Fibroblast of lung (primary cell): Measurements from ENCODE around the gene DPP4. TPM values are rescaled to one million over a fixed set of nuclear protein-coding genes. Genes with fewer than 3 reads are reported as not detected.

ENCODE experiments used
- DNase-seq, 2 donors: peaks; one replicate each; pipeline versions ENCODE4 v3.0.0 to v3.0.0-alpha.2; 2010; ENCODE audit warnings: low read depth in 2 of 2
- H2AFZ ChIP-seq: 2 replicates; pipeline ENCODE4 v1.5.1; 2012; ENCODE audit warnings: low read length, control low read depth, inconsistent platforms
- H3K27ac ChIP-seq: 2 replicates; pipeline ENCODE4 v1.5.1; 2011; ENCODE audit warnings: low read length, control low read depth; ENCODE audit not compliant: insufficient read depth
- H3K27me3 ChIP-seq: 2 replicates; pipeline ENCODE4 v1.5.1; 2011; ENCODE audit warnings: mild to moderate bottlenecking, low read length; ENCODE audit not compliant: control insufficient read depth, insufficient read depth
- H3K36me3 ChIP-seq: 2 replicates; pipeline ENCODE4 v1.5.1; 2011; ENCODE audit warnings: low read length; ENCODE audit not compliant: control insufficient read depth, insufficient read depth
- H3K4me1 ChIP-seq: 2 replicates; pipeline ENCODE4 v1.5.1; 2011; ENCODE audit warnings: low read length; ENCODE audit not compliant: control insufficient read depth, insufficient read depth; ENCODE audit errors: extremely low read depth
- H3K4me2 ChIP-seq: 2 replicates; pipeline ENCODE4 v1.5.1; 2011; ENCODE audit warnings: low read length, control low read depth; ENCODE audit not compliant: insufficient read depth; ENCODE audit errors: extremely low read depth
- H3K4me3 ChIP-seq, 4 experiments: fragments of 200-600 bp in 1 of 4; sonication (generic) in 1 of 4; replicated peaks in 1 of 4; 2 replicates each; pipeline ENCODE4 v1.5.1; 2011 to 2016; ENCODE audit warnings: low read length in 4 of 4, low read depth in 3 of 4, mild to moderate bottlenecking in 3 of 4, control low read depth in 2 of 4, inconsistent platforms in 1 of 4, mixed read lengths in 1 of 4; ENCODE audit not compliant: insufficient read depth in 1 of 4; ENCODE audit errors: control extremely low read depth in 1 of 4
- H3K79me2 ChIP-seq: 2 replicates; pipeline ENCODE4 v1.5.1; 2012; ENCODE audit warnings: mild to moderate bottlenecking, low read length, inconsistent platforms; ENCODE audit not compliant: control insufficient read depth, insufficient read depth
- H3K9ac ChIP-seq: 2 replicates; pipeline ENCODE4 v1.5.1; 2011; ENCODE audit warnings: mild to moderate bottlenecking, low read length, control low read depth; ENCODE audit not compliant: insufficient read depth
- H3K9me3 ChIP-seq: 2 replicates; pipeline ENCODE4 v1.5.1; 2012; ENCODE audit warnings: low read depth, low read length; ENCODE audit not compliant: control insufficient read depth, insufficient read depth
- H4K20me1 ChIP-seq: 2 replicates; pipeline ENCODE4 v1.5.1; 2011; ENCODE audit warnings: low read length; ENCODE audit not compliant: control insufficient read depth, insufficient read depth; ENCODE audit errors: extremely low read depth
- EZH2 ChIP-seq: IDR thresholded peaks from 2 replicates; pipeline ENCODE4 v1.5.1; 2012; ENCODE audit warnings: low read length, control low read depth, mild to moderate bottlenecking; ENCODE audit errors: missing control alignments
- polyA plus RNA-seq, 2 donors: library from polyadenylated mRNA; depleted of rRNA in 1 of 2; stranded (reverse) in 1 of 2; unstranded in 1 of 2; fragments of >200 nt; gene quantifications; 2 replicates each; pipeline ENCODE4 v1.2.1, GENCODE V29; 2011 to 2012; ENCODE audit warnings: missing spikeins in 1 of 2
- total RNA-seq: library from RNA; depleted of rRNA; stranded (reverse); fragments of >200 nt; gene quantifications from 2 replicates; pipeline ENCODE4 v1.2.1, GENCODE V29; 2014
- TF ChIP-seq, protein P1 (sequence below), 2 donors: IDR thresholded peaks in 1 of 2; conservative IDR thresholded peaks in 1 of 2; 1 replicate in 1 of 2; 2 replicates in 1 of 2; pipeline ENCODE4 v1.5.1; 2011 to 2012; ENCODE audit warnings: low read length in 2 of 2, control low read depth in 1 of 2, inconsistent platforms in 1 of 2, low read depth in 1 of 2, mild to moderate bottlenecking in 1 of 2

The DPP4 gene
- total and polyA plus RNA-seq, 2 donors (not counting 1 experiment from before 2014, with no cell fraction given): 58.1 to 297 TPM

DNA sequence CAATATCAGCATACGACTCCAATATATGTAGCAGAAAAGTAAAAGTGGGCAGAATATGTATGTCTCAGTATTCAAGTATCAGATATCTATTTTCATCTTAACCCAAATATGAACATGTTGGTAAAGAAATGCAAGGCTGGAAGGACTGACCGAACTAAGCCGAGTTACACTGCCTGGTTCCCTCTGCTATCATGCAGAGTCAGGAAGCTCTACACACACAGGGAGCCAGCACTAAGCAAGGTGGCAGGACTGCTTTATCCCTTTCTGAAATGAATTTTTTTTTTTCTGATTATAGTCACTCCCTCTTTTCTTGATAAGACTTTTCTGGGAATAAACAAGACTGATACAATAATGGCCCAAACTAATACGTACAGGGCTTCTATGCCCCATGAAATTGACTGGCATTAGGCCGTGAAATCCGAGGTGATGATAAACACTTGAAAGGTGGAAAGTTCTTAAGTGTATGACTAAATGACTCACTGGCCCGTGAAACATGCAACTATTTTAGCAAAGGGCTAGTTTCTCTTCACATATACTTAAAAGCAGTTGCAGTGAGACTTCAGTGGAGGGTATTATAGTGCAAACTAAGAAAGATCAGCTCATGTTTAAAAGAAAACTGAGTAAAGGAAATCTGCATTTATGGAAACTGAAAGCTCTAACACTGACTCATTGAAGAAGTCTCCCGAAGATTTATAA lies 14.9 kb downstream of the DPP4 start:
- Histone ChIP-seq H3K27me3 (no peaks in the 10 kb centered on the region), H3K4me1 (no peaks in the 10 kb centered on the region), H4K20me1 (no peaks in the 10 kb centered on the region), H3K79me2 (no peaks in the 10 kb centered on the region), H3K4me3 (no peak overlapping the region), H3K9ac (no peak overlapping the region), H3K36me3 (no peaks in the 10 kb centered on the region), H3K4me2 (no peak overlapping the region), H3K9me3 (no peaks in the 10 kb centered on the region), H3K27ac (no peak overlapping the region), H2AFZ (no peak overlapping the region)
- TF ChIP-seq, protein P1, sequence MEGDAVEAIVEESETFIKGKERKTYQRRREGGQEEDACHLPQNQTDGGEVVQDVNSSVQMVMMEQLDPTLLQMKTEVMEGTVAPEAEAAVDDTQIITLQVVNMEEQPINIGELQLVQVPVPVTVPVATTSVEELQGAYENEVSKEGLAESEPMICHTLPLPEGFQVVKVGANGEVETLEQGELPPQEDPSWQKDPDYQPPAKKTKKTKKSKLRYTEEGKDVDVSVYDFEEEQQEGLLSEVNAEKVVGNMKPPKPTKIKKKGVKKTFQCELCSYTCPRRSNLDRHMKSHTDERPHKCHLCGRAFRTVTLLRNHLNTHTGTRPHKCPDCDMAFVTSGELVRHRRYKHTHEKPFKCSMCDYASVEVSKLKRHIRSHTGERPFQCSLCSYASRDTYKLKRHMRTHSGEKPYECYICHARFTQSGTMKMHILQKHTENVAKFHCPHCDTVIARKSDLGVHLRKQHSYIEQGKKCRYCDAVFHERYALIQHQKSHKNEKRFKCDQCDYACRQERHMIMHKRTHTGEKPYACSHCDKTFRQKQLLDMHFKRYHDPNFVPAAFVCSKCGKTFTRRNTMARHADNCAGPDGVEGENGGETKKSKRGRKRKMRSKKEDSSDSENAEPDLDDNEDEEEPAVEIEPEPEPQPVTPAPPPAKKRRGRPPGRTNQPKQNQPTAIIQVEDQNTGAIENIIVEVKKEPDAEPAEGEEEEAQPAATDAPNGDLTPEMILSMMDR (conservative IDR thresholded peaks at IDR 0.05 in 1 of 2, IDR thresholded peaks at IDR 0.05 in 1 of 2; ENCODE audit: low read depth in 1 of 2, low read length in 2 of 2): no peak
- no peak for TF ChIP-seq EZH2
- DNase-seq: peak in 1 of 2 donors; percentile 63

DNA sequence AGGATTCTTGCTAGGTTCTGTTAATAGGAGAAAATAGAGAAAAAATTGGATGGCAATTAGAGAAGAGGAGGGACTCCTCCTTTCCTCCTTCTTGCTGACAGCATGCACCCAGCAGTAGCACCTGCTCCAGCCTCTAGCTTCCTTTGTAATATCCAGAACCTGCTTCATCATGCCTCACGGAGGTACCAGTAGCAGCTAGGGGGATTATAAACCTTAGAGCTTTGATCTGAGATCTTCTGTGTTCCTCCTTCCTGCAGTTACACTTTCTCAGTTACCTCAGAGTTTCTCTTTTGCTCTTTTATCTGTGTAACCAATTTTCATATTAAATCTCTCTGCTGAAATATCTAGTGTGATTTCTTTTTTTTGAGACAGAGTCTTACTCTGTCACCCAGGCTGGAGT lies 16.6 kb downstream of the DPP4 start:
- no peak overlapping the region for H3K4me3 ChIP-seq
- DNase-seq: no peak
- no peaks in the 10 kb centered on the region for H3K36me3 ChIP-seq
- no peaks in the 10 kb centered on the region for H4K20me1 ChIP-seq
- TF ChIP-seq, protein P1 (conservative IDR thresholded peaks at IDR 0.05 in 1 of 2, IDR thresholded peaks at IDR 0.05 in 1 of 2; ENCODE audit: low read depth in 1 of 2, low read length in 2 of 2): no peak
- no peak for TF ChIP-seq EZH2
- H3K4me2 ChIP-seq: no peak overlapping the region
- H3K9ac ChIP-seq: no peak overlapping the region
- no peaks in the 10 kb centered on the region for H3K27me3 ChIP-seq
- H3K4me1 ChIP-seq: no peaks in the 10 kb centered on the region
- H2AFZ ChIP-seq: no peak overlapping the region
- H3K9me3 ChIP-seq: no peaks in the 10 kb centered on the region
- no peak overlapping the region for H3K27ac ChIP-seq
- no peaks in the 10 kb centered on the region for H3K79me2 ChIP-seq

DNA sequence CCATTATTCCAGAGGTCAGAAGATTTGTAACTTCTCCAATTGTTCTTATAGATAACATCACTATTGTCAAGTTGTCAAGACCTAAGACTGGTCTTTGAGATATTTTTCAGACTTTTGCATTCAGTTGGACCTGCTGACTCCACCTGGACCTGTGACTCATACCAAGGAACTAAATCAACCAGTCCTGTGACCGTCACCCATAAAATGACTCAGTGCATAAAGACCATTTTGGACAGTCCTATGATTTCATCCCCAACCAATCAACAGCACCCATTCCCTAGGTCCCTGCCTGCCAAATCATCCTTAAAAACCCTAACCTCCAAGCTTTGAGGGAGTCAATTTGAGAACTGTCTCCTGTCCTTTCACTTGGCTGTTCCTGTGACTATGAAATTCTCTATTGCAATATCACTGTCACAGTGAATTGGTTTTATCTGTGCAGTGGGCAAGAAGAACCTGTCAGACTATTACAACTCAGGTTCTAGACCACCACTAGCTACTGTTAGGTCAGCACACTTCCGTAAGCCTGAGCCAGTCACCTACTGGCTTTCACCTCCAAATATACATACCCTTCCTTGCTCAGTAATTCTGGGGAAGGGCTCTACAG lies 17.1 kb downstream of the DPP4 start:
- Histone ChIP-seq H3K27ac (no peak overlapping the region), H3K4me3 (no peak overlapping the region), H3K36me3 (no peaks in the 10 kb centered on the region), H3K79me2 (no peaks in the 10 kb centered on the region), H3K4me1 (no peaks in the 10 kb centered on the region), H3K9me3 (no peaks in the 10 kb centered on the region), H2AFZ (no peak overlapping the region), H4K20me1 (no peaks in the 10 kb centered on the region), H3K4me2 (no peak overlapping the region), H3K27me3 (no peaks in the 10 kb centered on the region), H3K9ac (no peak overlapping the region)
- TF ChIP-seq, protein P1 (conservative IDR thresholded peaks at IDR 0.05 in 1 of 2, IDR thresholded peaks at IDR 0.05 in 1 of 2; ENCODE audit: low read depth in 1 of 2, low read length in 2 of 2): no peak
- no peak for TF ChIP-seq EZH2
- no peak for DNase-seq
